GM19372 (cell line): Measurements from ENCODE around the gene ATP10A.
"Not testable (repeated sequence)": the region's sequence is repeated elsewhere in the genome, so short reads cannot be mapped to it uniquely, and the experiment has no call there.

Experiments used
- ATAC-seq: cut with Tn5 transposase; IDR thresholded peaks from one replicate; pipeline ENCODE4 v1.9.1; 2021; ENCODE audit warnings: mild to moderate bottlenecking, low read depth, moderate library complexity; ENCODE audit not compliant: unreplicated experiment

ATP10A gene

GRCh38 chr15:25883463-25884259 is 20.5 kb upstream of the ATP10A start:
- ATAC-seq: no peak

- no peak for ATAC-seq
Observed at GRCh38 chr15:25882466-25882865, 19.3 kb upstream of the ATP10A start.

- ATAC-seq: not testable (repeated sequence)
Observed at GRCh38 chr15:25880877-25881276, 17.8 kb upstream of the ATP10A start.

- no peak for ATAC-seq
Observed at GRCh38 chr15:25880411-25880810, 17.3 kb upstream of the ATP10A start.

- ATAC-seq: no peak
Observed at GRCh38 chr15:25879438-25879837, 16.3 kb upstream of the ATP10A start.

- ATAC-seq: no peak
Observed at GRCh38 chr15:25877681-25878080, 14.6 kb upstream of the ATP10A start.

- ATAC-seq: no peak
Observed at GRCh38 chr15:25876231-25877140, 13.4 kb upstream of the ATP10A start.

- ATAC-seq: no peak
Observed at GRCh38 chr15:25875566-25875965, 12.4 kb upstream of the ATP10A start.

GRCh38 chr15:25874379-25874778 is 11.3 kb upstream of the ATP10A start:
- ATAC-seq: no peak

- ATAC-seq: no peak
Observed at GRCh38 chr15:25871403-25871802, 8.3 kb upstream of the ATP10A start.

- no peak for ATAC-seq
Observed at GRCh38 chr15:25870938-25871337, 7.8 kb upstream of the ATP10A start.

GRCh38 chr15:25869701-25870100 is 6.6 kb upstream of the ATP10A start:
- no peak for ATAC-seq

GRCh38 chr15:25866874-25867273 is 3.7 kb upstream of the ATP10A start:
- ATAC-seq: no peak

- ATAC-seq: no peak
Observed at GRCh38 chr15:25866251-25866650, 3.1 kb upstream of the ATP10A start.

- no peak for ATAC-seq
Observed at GRCh38 chr15:25864966-25865365, 1.8 kb upstream of the ATP10A start.

GRCh38 chr15:25863968-25864580 is 947 bp upstream of the ATP10A start:
- no peak for ATAC-seq

- no peak for ATAC-seq
Observed at GRCh38 chr15:25862472-25863110, 536 bp downstream of the ATP10A start.

- no peak for ATAC-seq
Observed at GRCh38 chr15:25862071-25862471, 1.1 kb downstream of the ATP10A start.

GRCh38 chr15:25860885-25861866 is 2.0 kb downstream of the ATP10A start:
- ATAC-seq: no peak
